Uterus (tissue), 2 donors: ENCODE results near the gene MEX3D.

Experiments used
- POLR2A ChIP-seq, 2 donors: fragments of 450-650 bp; IDR thresholded peaks; one replicate each; pipeline ENCODE4 v1.6.1; 2016; ENCODE audit warnings: antibody characterized with exemption in 2 of 2, mild to moderate bottlenecking in 1 of 2, moderate library complexity in 1 of 2
- TF ChIP-seq, protein P1 (sequence below), 4 experiments: fragments of 200-600 bp in 2 of 4; fragments of 450-650 bp in 2 of 4; sonication (generic) in 2 of 4; IDR thresholded peaks; one replicate each; pipeline ENCODE4 v1.5.1; 2016 to 2019; ENCODE audit warnings: antibody characterized with exemption in 4 of 4, mild to moderate bottlenecking in 2 of 4, moderate library complexity in 1 of 4

DNA sequence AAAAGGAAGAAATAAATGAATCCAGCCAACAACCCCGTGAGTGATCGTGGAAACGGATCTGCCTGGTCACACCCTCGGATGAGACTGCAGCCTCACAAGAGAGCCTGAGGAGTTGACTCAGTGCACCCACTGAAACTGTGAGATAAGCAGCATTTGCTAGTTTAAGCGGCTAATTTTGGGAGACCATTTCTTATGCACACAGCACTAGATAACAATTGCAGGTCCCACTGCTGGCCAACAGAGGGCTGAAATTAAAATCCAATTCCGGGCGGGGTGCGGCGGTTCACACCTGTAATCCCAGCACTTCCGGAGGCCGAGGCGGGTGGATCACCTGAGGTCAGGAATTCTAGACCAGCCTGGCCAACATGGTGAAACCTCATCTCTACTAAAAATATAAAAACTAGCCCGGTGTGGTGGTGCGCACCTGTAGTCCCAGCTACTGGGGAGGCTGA is 33.5 kb upstream of the MEX3D start:
- TF ChIP-seq, protein P1, sequence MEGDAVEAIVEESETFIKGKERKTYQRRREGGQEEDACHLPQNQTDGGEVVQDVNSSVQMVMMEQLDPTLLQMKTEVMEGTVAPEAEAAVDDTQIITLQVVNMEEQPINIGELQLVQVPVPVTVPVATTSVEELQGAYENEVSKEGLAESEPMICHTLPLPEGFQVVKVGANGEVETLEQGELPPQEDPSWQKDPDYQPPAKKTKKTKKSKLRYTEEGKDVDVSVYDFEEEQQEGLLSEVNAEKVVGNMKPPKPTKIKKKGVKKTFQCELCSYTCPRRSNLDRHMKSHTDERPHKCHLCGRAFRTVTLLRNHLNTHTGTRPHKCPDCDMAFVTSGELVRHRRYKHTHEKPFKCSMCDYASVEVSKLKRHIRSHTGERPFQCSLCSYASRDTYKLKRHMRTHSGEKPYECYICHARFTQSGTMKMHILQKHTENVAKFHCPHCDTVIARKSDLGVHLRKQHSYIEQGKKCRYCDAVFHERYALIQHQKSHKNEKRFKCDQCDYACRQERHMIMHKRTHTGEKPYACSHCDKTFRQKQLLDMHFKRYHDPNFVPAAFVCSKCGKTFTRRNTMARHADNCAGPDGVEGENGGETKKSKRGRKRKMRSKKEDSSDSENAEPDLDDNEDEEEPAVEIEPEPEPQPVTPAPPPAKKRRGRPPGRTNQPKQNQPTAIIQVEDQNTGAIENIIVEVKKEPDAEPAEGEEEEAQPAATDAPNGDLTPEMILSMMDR (IDR thresholded peaks at IDR 0.05): no peak
- TF ChIP-seq POLR2A (IDR thresholded peaks at IDR 0.05): no peak
